SK-N-SH (cell line): Measurements from ENCODE around the gene LPCAT3. TPM values are rescaled to one million over a fixed set of nuclear protein-coding genes. Genes with fewer than 3 reads are reported as not detected.

Experiments
- CTCF ChIA-PET: fragments of 300-600, 350-600 bp; formaldehyde crosslinking; extraction: SDS; loops from one replicate; lab custom pipeline; 2021; lab: Yijun Ruan, JAX
- POLR2A ChIA-PET: fragments of 350-600 bp; sonication (Branson Sonifier 250); formaldehyde crosslinking; extraction: SDS; loops from one replicate; lab custom pipeline; 2020; ENCODE audit warnings: antibody characterized with exemption, inconsistent platforms; lab: Yijun Ruan, JAX
- DNase-seq: peaks from one replicate; pipeline ENCODE4 v3.0.0; 2012
- H2AFZ ChIP-seq: fragments of 200-600 bp; sonication (generic); 2 replicates; pipeline ENCODE4 v1.8.1; 2016; ENCODE audit warnings: antibody characterized with exemption, mild to moderate bottlenecking, low read depth
- H3F3A ChIP-seq: fragments of 200-600 bp; sonication (generic); replicated peaks from 2 replicates; pipeline ENCODE3; 2016; ENCODE audit warnings: antibody characterized with exemption, mild to moderate bottlenecking; ENCODE audit not compliant: insufficient read depth
- H3K27ac ChIP-seq, 2 experiments: fragments of 200-500 bp in 1 of 2; fragments of 200-600 bp in 1 of 2; sonication (Bioruptor generic) in 1 of 2; sonication (generic), shearing (Covaris generic) in 1 of 2; 2 replicates each; pipeline versions ENCODE4 v1.5.1 to v1.6.1; 2014 to 2016; ENCODE audit warnings: low read depth in 2 of 2, inconsistent platforms in 1 of 2, low read length in 1 of 2, mild to moderate bottlenecking in 1 of 2, mixed read lengths in 1 of 2
- H3K27me3 ChIP-seq: fragments of 200-600 bp; sonication (generic), shearing (Covaris generic); 2 replicates; pipeline ENCODE4 v1.6.1; 2016; ENCODE audit warnings: mixed run types; ENCODE audit not compliant: insufficient read depth
- H3K36me3 ChIP-seq, 2 experiments: fragments of 200-500 bp in 1 of 2; fragments of 200-600 bp in 1 of 2; sonication (Bioruptor generic) in 1 of 2; sonication (generic) in 1 of 2; replicated peaks in 1 of 2; 2 replicates each; pipeline versions ENCODE3 to v1.5.1; 2014 to 2016; ENCODE audit warnings: low read length in 1 of 2, mild to moderate bottlenecking in 1 of 2; ENCODE audit not compliant: insufficient read depth in 2 of 2, control insufficient read depth in 1 of 2
- H3K4me1 ChIP-seq, 2 experiments: fragments of 200-500 bp in 1 of 2; fragments of 200-600 bp in 1 of 2; sonication (Bioruptor generic) in 1 of 2; sonication (generic), shearing (Covaris generic) in 1 of 2; 2 replicates each; pipeline versions ENCODE4 v1.5.1 to v1.6.1; 2014 to 2016; ENCODE audit warnings: low read depth in 1 of 2, low read length in 1 of 2, mixed run types in 1 of 2; ENCODE audit not compliant: insufficient read depth in 2 of 2, control insufficient read depth in 1 of 2
- H3K4me2 ChIP-seq: fragments of 200-600 bp; sonication (generic), shearing (Covaris generic); 2 replicates; pipeline ENCODE4 v1.6.1; 2017; ENCODE audit warnings: mixed run types
- H3K4me3 ChIP-seq, 2 experiments: fragments of 200-500 bp in 1 of 2; fragments of 200-600 bp in 1 of 2; sonication (Bioruptor generic) in 1 of 2; sonication (generic), shearing (Covaris generic) in 1 of 2; 2 replicates each; pipeline versions ENCODE4 v1.5.1 to v1.8.1; 2014 to 2016; ENCODE audit warnings: low read depth in 2 of 2, inconsistent platforms in 1 of 2, low read length in 1 of 2, mild to moderate bottlenecking in 1 of 2, mixed read lengths in 1 of 2, moderate library complexity in 1 of 2
- H3K79me2 ChIP-seq: fragments of 200-600 bp; sonication (generic); 2 replicates; pipeline ENCODE4 v1.8.1; 2017; ENCODE audit warnings: mild to moderate bottlenecking; ENCODE audit not compliant: insufficient read depth
- H3K9ac ChIP-seq: fragments of 200-600 bp; sonication (generic); 2 replicates; pipeline ENCODE4 v1.6.1; 2017; ENCODE audit warnings: mixed run types
- H3K9me2 ChIP-seq: fragments of 200-600 bp; sonication (generic); 2 replicates; pipeline ENCODE4 v1.6.1; 2017; ENCODE audit warnings: mixed run types
- H3K9me3 ChIP-seq: fragments of 200-600 bp; sonication (generic); 2 replicates; pipeline ENCODE4 v1.6.1; 2017; ENCODE audit warnings: mixed run types, mild to moderate bottlenecking, moderate library complexity
- H4K20me1 ChIP-seq: fragments of 200-600 bp; sonication (generic); 2 replicates; pipeline ENCODE4 v1.6.1; 2017; ENCODE audit warnings: mild to moderate bottlenecking, mixed run types; ENCODE audit not compliant: insufficient read depth
- CHD2 ChIP-seq: fragments of 150-350 bp; IDR thresholded peaks from 2 replicates; pipeline ENCODE4 v1.6.1; 2018; ENCODE audit warnings: low read length; ENCODE audit not compliant: partially characterized antibody
- EP300 ChIP-seq, 2 experiments: IDR thresholded peaks; 2 replicates each; pipeline versions ENCODE4 v1.4.0 to v1.6.1; 2012; ENCODE audit warnings: borderline replicate concordance in 1 of 2, low read depth in 1 of 2, low read length in 1 of 2
- FOXJ3 ChIP-seq: sonication (generic); formaldehyde crosslinking; IDR thresholded peaks from 2 replicates; pipeline ENCODE4 v1.5.1; 2020; ENCODE audit warnings: mild to moderate bottlenecking, missing genetic modification reagents
- GABPA ChIP-seq: IDR thresholded peaks from 2 replicates; pipeline ENCODE4 v1.4.0; 2012; ENCODE audit warnings: low read depth, mild to moderate bottlenecking
- GATA2 ChIP-seq: sonication (generic); formaldehyde crosslinking; IDR thresholded peaks from 2 replicates; pipeline ENCODE4 v1.5.0; 2020; ENCODE audit warnings: mild to moderate bottlenecking, missing genetic modification reagents
- RAD21 ChIP-seq: IDR thresholded peaks from 2 replicates; pipeline ENCODE4 v1.6.1; 2012; ENCODE audit warnings: mild to moderate bottlenecking, low read length
- RCOR1 ChIP-seq: fragments of 150-350 bp; IDR thresholded peaks from 2 replicates; pipeline ENCODE4 v1.6.1; 2017; ENCODE audit warnings: antibody characterized with exemption, low read length
- RFX5 ChIP-seq: IDR thresholded peaks from 2 replicates; pipeline ENCODE4 v1.6.1; 2012; ENCODE audit warnings: mild to moderate bottlenecking, improper control_type of control experiment, low read length
- RXRA ChIP-seq: IDR thresholded peaks from 2 replicates; pipeline ENCODE4 v1.4.0; 2012; ENCODE audit warnings: low read depth, mild to moderate bottlenecking, borderline replicate concordance
- SIN3A ChIP-seq: IDR thresholded peaks from 2 replicates; pipeline ENCODE4 v1.6.1; 2012; ENCODE audit warnings: low read depth, mild to moderate bottlenecking, low read length, moderate library complexity, borderline replicate concordance
- TAF1 ChIP-seq: IDR thresholded peaks from 2 replicates; pipeline ENCODE4 v1.6.1; 2012; ENCODE audit warnings: low read depth, mild to moderate bottlenecking, low read length, moderate library complexity, borderline replicate concordance
- TEAD4 ChIP-seq: IDR thresholded peaks from 2 replicates; pipeline ENCODE4 v1.4.0; 2012; ENCODE audit warnings: mild to moderate bottlenecking, borderline replicate concordance; ENCODE audit not compliant: insufficient read depth
- WGBS: methylation state at CpG from one replicate; pipeline ENCODE4 v1.1.6; 2017; ENCODE audit warnings: low lambda C conversion rate; 5-methylcytosine and 5-hydroxymethylcytosine counted together
- polyA plus RNA-seq, 3 experiments: library from polyadenylated mRNA; depleted of rRNA; stranded (reverse); fragments of >200 nt; gene quantifications; 2 replicates each; pipeline ENCODE4 v1.2.3, GENCODE V29; 2012
- TF ChIP-seq, protein P1 (sequence below): fragments of 150-350 bp; IDR thresholded peaks from 2 replicates; pipeline ENCODE4 v1.6.1; 2016; ENCODE audit warnings: mild to moderate bottlenecking, low read depth, low read length
- TF ChIP-seq, protein P2 (sequence below): fragments of 150-350 bp; IDR thresholded peaks from 2 replicates; pipeline ENCODE4 v1.6.1; 2017; ENCODE audit warnings: antibody characterized with exemption, low read length, low read depth, borderline replicate concordance
- TF ChIP-seq, protein P3 (sequence below): IDR thresholded peaks from 2 replicates; pipeline ENCODE4 v1.4.0; 2012; ENCODE audit warnings: low read depth, borderline replicate concordance

The LPCAT3 gene
- polyA plus RNA-seq, 1 of the 3 experiments (the other 2 are of a cell fraction) = 23.8 TPM

DNA sequence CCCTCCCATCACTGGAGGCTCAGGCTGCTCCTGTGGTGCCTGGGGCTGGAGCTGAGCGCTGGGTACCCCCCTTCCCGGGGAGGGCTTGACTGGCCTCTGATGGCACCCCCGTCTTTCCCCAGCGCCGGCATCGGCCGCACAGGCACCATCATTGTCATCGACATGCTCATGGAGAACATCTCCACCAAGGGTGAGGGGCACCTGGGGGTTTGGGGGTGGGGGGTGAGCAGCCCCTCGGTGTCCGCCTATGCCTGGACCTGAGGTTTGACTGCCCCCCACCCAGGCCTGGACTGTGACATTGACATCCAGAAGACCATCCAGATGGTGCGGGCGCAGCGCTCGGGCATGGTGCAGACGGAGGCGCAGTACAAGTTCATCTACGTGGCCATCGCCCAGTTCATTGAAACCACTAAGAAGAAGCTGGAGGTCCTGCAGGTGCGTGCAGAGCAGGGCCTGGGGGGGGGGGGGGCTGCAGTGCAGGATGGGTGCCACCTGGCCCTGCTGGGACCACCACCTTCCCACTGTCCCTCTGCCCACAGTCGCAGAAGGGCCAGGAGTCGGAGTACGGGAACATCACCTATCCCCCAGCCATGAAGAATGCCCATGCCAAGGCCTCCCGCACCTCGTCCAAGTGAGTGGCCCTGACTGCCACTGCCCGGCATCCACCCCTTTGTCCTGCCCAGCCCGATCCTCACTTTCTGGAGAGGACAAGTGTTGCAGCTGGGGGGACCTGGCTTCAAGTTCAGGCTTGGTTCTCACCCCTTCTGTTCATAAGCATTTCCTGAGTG is 58.3 kb downstream of the LPCAT3 start (continued):
- TF ChIP-seq, protein P1, sequence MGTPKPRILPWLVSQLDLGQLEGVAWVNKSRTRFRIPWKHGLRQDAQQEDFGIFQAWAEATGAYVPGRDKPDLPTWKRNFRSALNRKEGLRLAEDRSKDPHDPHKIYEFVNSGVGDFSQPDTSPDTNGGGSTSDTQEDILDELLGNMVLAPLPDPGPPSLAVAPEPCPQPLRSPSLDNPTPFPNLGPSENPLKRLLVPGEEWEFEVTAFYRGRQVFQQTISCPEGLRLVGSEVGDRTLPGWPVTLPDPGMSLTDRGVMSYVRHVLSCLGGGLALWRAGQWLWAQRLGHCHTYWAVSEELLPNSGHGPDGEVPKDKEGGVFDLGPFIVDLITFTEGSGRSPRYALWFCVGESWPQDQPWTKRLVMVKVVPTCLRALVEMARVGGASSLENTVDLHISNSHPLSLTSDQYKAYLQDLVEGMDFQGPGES = no peak
- no peak for TF ChIP-seq RAD21
- TF ChIP-seq EP300 (IDR thresholded peaks at IDR 0.05; ENCODE audit: borderline replicate concordance in 1 of 2, low read depth in 1 of 2, low read length in 1 of 2) = no peak
- TF ChIP-seq TAF1 = no peak
- TF ChIP-seq CHD2 = no peak
- no peak for TF ChIP-seq SIN3A
- no peak for TF ChIP-seq RFX5

DNA sequence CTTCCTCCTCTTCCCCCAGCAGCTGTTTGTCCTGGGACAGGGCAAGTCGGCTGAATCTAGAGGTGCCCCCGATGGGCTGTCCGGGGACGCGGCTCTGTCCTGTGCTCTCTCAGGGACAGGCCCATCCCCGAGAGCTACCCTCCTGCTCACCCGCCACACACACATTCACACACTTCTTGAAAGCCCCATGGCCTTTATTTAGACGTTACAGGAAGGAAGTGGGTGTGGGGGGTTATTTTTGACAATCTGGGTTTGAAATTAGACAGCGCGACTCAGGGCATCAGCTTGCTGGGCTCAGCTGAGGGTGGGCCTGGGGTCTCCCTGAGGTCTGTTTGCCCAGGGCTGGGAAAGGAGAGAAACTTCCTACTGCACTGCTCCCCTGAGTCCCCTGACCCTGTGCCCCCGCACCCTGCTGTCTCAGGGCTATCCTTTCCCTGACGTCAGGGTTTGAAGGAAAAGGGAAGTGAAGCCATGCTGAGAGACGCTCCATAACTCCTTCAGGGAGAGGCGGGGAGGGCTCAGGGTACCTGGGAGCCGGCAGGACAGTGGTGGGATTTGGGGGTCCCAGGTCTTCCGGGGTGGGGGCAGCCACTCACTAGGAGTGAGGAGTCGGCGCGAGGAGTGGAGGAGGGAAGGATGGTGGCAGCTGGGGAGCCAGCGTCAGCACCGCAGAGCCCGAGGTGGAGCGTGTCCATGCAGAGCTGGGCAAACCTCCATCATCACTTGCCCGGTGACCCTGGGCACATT is 59.0 kb downstream of the LPCAT3 start:
- no peaks in the 10 kb centered on the region for H3K79me2 ChIP-seq
- TF ChIP-seq GABPA = no peak
- TF ChIP-seq, protein P2, sequence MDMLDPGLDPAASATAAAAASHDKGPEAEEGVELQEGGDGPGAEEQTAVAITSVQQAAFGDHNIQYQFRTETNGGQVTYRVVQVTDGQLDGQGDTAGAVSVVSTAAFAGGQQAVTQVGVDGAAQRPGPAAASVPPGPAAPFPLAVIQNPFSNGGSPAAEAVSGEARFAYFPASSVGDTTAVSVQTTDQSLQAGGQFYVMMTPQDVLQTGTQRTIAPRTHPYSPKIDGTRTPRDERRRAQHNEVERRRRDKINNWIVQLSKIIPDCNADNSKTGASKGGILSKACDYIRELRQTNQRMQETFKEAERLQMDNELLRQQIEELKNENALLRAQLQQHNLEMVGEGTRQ = no peak
- no peak for TF ChIP-seq RXRA
- TF ChIP-seq, protein P3, sequence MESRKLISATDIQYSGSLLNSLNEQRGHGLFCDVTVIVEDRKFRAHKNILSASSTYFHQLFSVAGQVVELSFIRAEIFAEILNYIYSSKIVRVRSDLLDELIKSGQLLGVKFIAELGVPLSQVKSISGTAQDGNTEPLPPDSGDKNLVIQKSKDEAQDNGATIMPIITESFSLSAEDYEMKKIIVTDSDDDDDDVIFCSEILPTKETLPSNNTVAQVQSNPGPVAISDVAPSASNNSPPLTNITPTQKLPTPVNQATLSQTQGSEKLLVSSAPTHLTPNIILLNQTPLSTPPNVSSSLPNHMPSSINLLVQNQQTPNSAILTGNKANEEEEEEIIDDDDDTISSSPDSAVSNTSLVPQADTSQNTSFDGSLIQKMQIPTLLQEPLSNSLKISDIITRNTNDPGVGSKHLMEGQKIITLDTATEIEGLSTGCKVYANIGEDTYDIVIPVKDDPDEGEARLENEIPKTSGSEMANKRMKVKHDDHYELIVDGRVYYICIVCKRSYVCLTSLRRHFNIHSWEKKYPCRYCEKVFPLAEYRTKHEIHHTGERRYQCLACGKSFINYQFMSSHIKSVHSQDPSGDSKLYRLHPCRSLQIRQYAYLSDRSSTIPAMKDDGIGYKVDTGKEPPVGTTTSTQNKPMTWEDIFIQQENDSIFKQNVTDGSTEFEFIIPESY = no peak
- no peak for TF ChIP-seq SIN3A
- TF ChIP-seq GATA2 = no peak
- no peak for TF ChIP-seq RCOR1
- TF ChIP-seq TEAD4 = no peak
- TF ChIP-seq FOXJ3 (CRISPR knock-in tag) = no peak
- TF ChIP-seq, all 33 proteins: peak for 0
- Histone ChIP-seq H3K4me3 (no peak overlapping the region), H3K9me2 (no peaks in the 10 kb centered on the region), H3K9ac (no peak overlapping the region), H3K9me3 (no peaks in the 10 kb centered on the region), H3K27me3 (no peaks in the 10 kb centered on the region), H2AFZ (no peak overlapping the region), H3K27ac (no peak overlapping the region), H4K20me1 (no peaks in the 10 kb centered on the region), H3K36me3 (peaks cover 0 to 1% of the 10 kb centered on the region in 2 experiments), H3K4me2 (no peak overlapping the region), H3K4me1 (peaks cover 0 to 8% of the 10 kb centered on the region in 2 experiments; a peak in 2 of 4 replicates), H3F3A (peaks cover 2% of the 10 kb centered on the region)
- POLR2A ChIA-PET = interaction anchor here (1.5 kb wide), 1 partner anchor 15 kb away, joined by 3 read pairs; the partner anchor contains the start of gene C12orf57
- DNase-seq = no peak
- CTCF ChIA-PET = interaction anchor here (1.4 to 8.0 kb wide), 3 partner anchors 14 to 149 kb away, joined by 4 to 114 read pairs (median 62); partner anchors contain the start of genes C12orf57 and RNU7-1
- 88% methylated on average over 22 of the region's 24 CpGs for WGBS
